ENCODE data around the gene EGFL8.

DNA sequence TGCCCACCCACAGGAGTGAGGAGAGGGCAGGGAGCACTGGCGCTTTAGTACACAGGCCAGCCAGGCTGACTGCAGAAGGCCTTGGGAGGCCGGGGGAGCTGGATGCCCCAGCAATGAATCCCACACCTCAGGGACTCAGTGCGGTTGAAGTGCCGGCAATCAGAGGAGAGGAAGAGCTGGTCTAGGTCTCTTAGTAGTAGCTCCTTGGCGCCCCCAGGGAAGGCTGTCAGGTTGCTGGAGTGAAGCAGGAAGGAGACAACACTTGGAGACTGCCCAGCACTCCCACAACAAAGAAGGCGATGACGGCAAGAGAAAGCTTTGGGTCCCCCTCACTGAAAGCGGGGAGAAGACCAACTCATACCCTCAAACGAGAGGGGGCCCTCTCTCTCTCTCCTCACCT is 46.9 kb upstream of the EGFL8 start:
- TF ChIP-seq, protein P1, sequence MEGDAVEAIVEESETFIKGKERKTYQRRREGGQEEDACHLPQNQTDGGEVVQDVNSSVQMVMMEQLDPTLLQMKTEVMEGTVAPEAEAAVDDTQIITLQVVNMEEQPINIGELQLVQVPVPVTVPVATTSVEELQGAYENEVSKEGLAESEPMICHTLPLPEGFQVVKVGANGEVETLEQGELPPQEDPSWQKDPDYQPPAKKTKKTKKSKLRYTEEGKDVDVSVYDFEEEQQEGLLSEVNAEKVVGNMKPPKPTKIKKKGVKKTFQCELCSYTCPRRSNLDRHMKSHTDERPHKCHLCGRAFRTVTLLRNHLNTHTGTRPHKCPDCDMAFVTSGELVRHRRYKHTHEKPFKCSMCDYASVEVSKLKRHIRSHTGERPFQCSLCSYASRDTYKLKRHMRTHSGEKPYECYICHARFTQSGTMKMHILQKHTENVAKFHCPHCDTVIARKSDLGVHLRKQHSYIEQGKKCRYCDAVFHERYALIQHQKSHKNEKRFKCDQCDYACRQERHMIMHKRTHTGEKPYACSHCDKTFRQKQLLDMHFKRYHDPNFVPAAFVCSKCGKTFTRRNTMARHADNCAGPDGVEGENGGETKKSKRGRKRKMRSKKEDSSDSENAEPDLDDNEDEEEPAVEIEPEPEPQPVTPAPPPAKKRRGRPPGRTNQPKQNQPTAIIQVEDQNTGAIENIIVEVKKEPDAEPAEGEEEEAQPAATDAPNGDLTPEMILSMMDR (IDR thresholded peaks at IDR 0.05), result no peak
- TF ChIP-seq EP300 (IDR thresholded peaks at IDR 0.05) (no peak), POLR2A (IDR thresholded peaks at IDR 0.05) (no peak), POLR2AphosphoS5 (IDR thresholded peaks at IDR 0.05) (no peak)

Data from suprapubic skin (tissue), 4 donors.